ENCODE measurements around the gene PTPN14. TPM values are rescaled to one million over a fixed set of nuclear protein-coding genes. Genes with fewer than 3 reads are reported as not detected.

The PTPN14 gene
- total and polyA plus RNA-seq, 2 of the 8 experiments (the other 6 are each of a cell fraction or from before 2014, with no cell fraction given) = 14.4 to 93.6 TPM

DNA sequence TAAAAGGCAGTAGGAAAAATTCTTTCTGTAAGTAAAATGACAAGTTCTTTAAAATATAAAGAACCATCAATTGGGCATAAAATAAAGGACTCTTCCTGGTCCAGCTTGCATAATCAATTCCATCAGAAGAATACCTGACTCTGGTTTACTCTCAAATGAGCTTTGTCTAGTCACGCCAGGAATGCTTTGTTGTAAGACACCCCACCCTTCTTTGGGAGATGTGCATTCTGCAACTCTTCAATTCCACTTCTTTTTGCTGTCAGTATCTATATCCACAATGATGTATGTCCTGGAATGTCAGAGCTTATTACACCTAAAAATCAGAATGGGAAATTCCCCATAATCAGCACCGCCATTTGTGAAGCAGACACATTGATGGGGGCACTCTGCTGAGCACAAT lies 76.1 kb downstream of the PTPN14 start:
- DNase-seq (ENCODE audit: low read depth in 1 of 2, low spot score in 2 of 2) (no peak), FAIRE-seq (no peak)
- Histone ChIP-seq H4K91ac (replicated peaks; ENCODE audit: insufficient read length, low read length) (no peak overlapping the region), H4K20me1 (replicated peaks in 1 of 2; ENCODE audit: control insufficient read depth in 1 of 2, insufficient read depth in 2 of 2, low read length in 2 of 2) (no peaks in the 10 kb centered on the region), H3K79me1 (ENCODE audit: low read depth, low read length) (no peaks in the 10 kb centered on the region; the same call in 1 of the 2 replicates), H3K14ac (ENCODE audit: insufficient read length) (no peak overlapping the region), H3K4me1 (replicated peaks in 1 of 4; ENCODE audit: control insufficient read depth in 3 of 4, insufficient read depth in 4 of 4, low read length in 3 of 4) (peaks cover 0 to 26% (median 10%) of the 10 kb centered on the region in 4 experiments; a peak in 5 of 7 replicates), H3K27ac (ENCODE audit: low read depth, low read length) (no peak overlapping the region), H3K9me3 (ENCODE audit: insufficient read depth in 2 of 2, low read depth in 1 of 2, low read length in 1 of 2) (no peaks in the 10 kb centered on the region), H3K4me3 (ENCODE audit: extremely low read depth in 1 of 4, insufficient read depth in 2 of 4, low read depth in 3 of 4, low read length in 4 of 4) (no peak overlapping the region), H4K5ac (ENCODE audit: insufficient read length, low read depth, low read length) (no peak overlapping the region), H2BK120ac (replicated peaks; ENCODE audit: low read depth, low read length) (no peak overlapping the region), H3K18ac (ENCODE audit: extremely low read depth, low read length) (no peak overlapping the region), H3K36me3 (ENCODE audit: control insufficient read depth in 2 of 4, insufficient read depth in 4 of 4, low read length in 3 of 4) (no peaks in the 10 kb centered on the region), H2BK12ac (ENCODE audit: low read depth, low read length) (no peak overlapping the region), H2AK5ac (ENCODE audit: low read depth, low read length) (no peak overlapping the region), H2AFZ (ENCODE audit: low read length) (no peak overlapping the region), H3K23ac (ENCODE audit: insufficient read length) (no peak overlapping the region), H3K56ac (replicated peaks; ENCODE audit: insufficient read length, low read depth, low read length) (no peak overlapping the region), H2BK15ac (ENCODE audit: low read length) (no peak overlapping the region), H3K27me3 (replicated peaks in 1 of 4; ENCODE audit: control insufficient read depth in 3 of 4, extremely low read depth in 1 of 4, insufficient read depth in 3 of 4, low read length in 3 of 4) (no peaks in the 10 kb centered on the region), H3K23me2 (ENCODE audit: low read depth, low read length) (no peaks in the 10 kb centered on the region), H2BK20ac (ENCODE audit: low read length) (no peak overlapping the region), H3K79me2 (ENCODE audit: control insufficient read depth in 1 of 2, insufficient read depth in 2 of 2, low read length in 2 of 2) (peaks cover 4 to 92% of the 10 kb centered on the region in 2 experiments; a peak in 3 of 4 replicates), H3K4ac (replicated peaks; ENCODE audit: insufficient read length, low read depth, low read length) (no peak overlapping the region), H2BK5ac (ENCODE audit: low read depth, low read length) (no peak overlapping the region), H3K9ac (replicated peaks in 1 of 4; ENCODE audit: extremely low read depth in 1 of 4, low read depth in 3 of 4, low read length in 3 of 4) (no peak overlapping the region), H3K4me2 (ENCODE audit: insufficient read depth in 1 of 2, low read depth in 2 of 2, low read length in 2 of 2) (no peak overlapping the region), H4K8ac (ENCODE audit: extremely low read depth, insufficient read depth, low read length) (no peak overlapping the region)
- CTCF ChIA-PET (ENCODE audit: partially characterized antibody) = interaction anchor here (0.5 to 3.3 kb wide), 9 partner anchors 10 to 144 kb away, joined by 3 to 19 read pairs (median 3); no protein-coding TSS in a partner anchor
- WGBS, 2 experiments (ENCODE audit: extremely low coverage in 1 of 2, insufficient coverage in 1 of 2, insufficient read length in 1 of 2, insufficient replicate concordance in 2 of 2, low coverage in 1 of 2, low lambda C conversion rate in 2 of 2, missing lambda C conversion rate in 1 of 2) = 95% methylated on average over 2 of the region's 2 CpGs; no CpG with 5 or more reads in 1 of the 2 experiments
- POLR2A ChIA-PET (ENCODE audit: partially characterized antibody) = interaction anchor here (1.0 to 4.2 kb wide), 5 partner anchors 13 to 77 kb away, joined by 3 to 25 read pairs (median 9); partner anchors contain the start of gene PTPN14
- TF ChIP-seq CEBPB (IDR thresholded peaks at IDR 0.05; ENCODE audit: low read depth, low read length) = no peak
- no peak for TF ChIP-seq POLR2A (IDR thresholded peaks at IDR 0.05; ENCODE audit: control extremely low read depth in 1 of 2, low read depth in 2 of 2, low read length in 2 of 2)
- TF ChIP-seq POLR2AphosphoS5 (IDR thresholded peaks at IDR 0.05; ENCODE audit: low read depth, low read length) = no peak
- TF ChIP-seq RNF2 (IDR thresholded peaks at IDR 0.05; ENCODE audit: borderline replicate concordance, low read depth, low read length, missing control alignments, poor library complexity, severe bottlenecking) = no peak
- no peak for TF ChIP-seq CHD2 (IDR thresholded peaks at IDR 0.05; ENCODE audit: low read length)
- TF ChIP-seq, protein P1, sequence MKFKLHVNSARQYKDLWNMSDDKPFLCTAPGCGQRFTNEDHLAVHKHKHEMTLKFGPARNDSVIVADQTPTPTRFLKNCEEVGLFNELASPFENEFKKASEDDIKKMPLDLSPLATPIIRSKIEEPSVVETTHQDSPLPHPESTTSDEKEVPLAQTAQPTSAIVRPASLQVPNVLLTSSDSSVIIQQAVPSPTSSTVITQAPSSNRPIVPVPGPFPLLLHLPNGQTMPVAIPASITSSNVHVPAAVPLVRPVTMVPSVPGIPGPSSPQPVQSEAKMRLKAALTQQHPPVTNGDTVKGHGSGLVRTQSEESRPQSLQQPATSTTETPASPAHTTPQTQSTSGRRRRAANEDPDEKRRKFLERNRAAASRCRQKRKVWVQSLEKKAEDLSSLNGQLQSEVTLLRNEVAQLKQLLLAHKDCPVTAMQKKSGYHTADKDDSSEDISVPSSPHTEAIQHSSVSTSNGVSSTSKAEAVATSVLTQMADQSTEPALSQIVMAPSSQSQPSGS (IDR thresholded peaks at IDR 0.05; ENCODE audit: low read length) = no peak
- no peak for TF ChIP-seq CTBP2 (IDR thresholded peaks at IDR 0.05; ENCODE audit: borderline replicate concordance, insufficient read depth, insufficient read length, low read length)
- no peak for TF ChIP-seq MAFK (IDR thresholded peaks at IDR 0.05; ENCODE audit: low read depth, low read length)
- TF ChIP-seq RAD21 (IDR thresholded peaks at IDR 0.05 in 1 of 2, conservative IDR thresholded peaks at IDR 0.05 in 1 of 2; ENCODE audit: low read depth in 2 of 2, low read length in 2 of 2) = no peak
- no peak for TF ChIP-seq KDM1A (IDR thresholded peaks at IDR 0.05; ENCODE audit: borderline replicate concordance, low read length)
- no peak for TF ChIP-seq BACH1 (IDR thresholded peaks at IDR 0.05; ENCODE audit: low read length)
- no peak for TF ChIP-seq RBBP5 (IDR thresholded peaks at IDR 0.05; ENCODE audit: borderline replicate concordance, low read depth, low read length)
